Activated T-helper 1 cell treated with Interleukin-2 at 50 U/mL for 16 hours (primary cell): Measurements from ENCODE around the gene LHX4.

Experiments
- DNase-seq: peaks from one replicate; pipeline ENCODE4 v3.0.0-alpha.2; 2020; ENCODE audit warnings: low read depth

LHX4 gene

GRCh38 chr1:180243517-180244221 lies 13.6 kb downstream of the LHX4 start:
- DNase-seq = no peak

- DNase-seq = no peak
Observed at GRCh38 chr1:180244840-180245239, 14.8 kb downstream of the LHX4 start.

GRCh38 chr1:180246579-180246978 lies 16.5 kb downstream of the LHX4 start:
- no peak for DNase-seq

- no peak for DNase-seq
Observed at GRCh38 chr1:180247061-180247460, 17.0 kb downstream of the LHX4 start.

- DNase-seq = no peak
Observed at GRCh38 chr1:180247580-180247979, 17.5 kb downstream of the LHX4 start.

- DNase-seq = no peak
Observed at GRCh38 chr1:180248176-180248575, 18.1 kb downstream of the LHX4 start.

- no peak for DNase-seq
Observed at GRCh38 chr1:180248731-180249681, 18.9 kb downstream of the LHX4 start.

GRCh38 chr1:180249725-180250498 lies 19.8 kb downstream of the LHX4 start:
- no peak for DNase-seq

GRCh38 chr1:180250499-180250770 lies 20.4 kb downstream of the LHX4 start:
- no peak for DNase-seq

- no peak for DNase-seq
Observed at GRCh38 chr1:180250883-180251509, 20.9 kb downstream of the LHX4 start.

GRCh38 chr1:180251526-180252305 lies 21.7 kb downstream of the LHX4 start:
- DNase-seq = no peak

- DNase-seq = peak; percentile 33
Observed at GRCh38 chr1:180252638-180253536, 22.8 kb downstream of the LHX4 start.

- no peak for DNase-seq
Observed at GRCh38 chr1:180253585-180254495, 23.8 kb downstream of the LHX4 start.

GRCh38 chr1:180254496-180254819 lies 24.4 kb downstream of the LHX4 start:
- DNase-seq = no peak

- DNase-seq = no peak
Observed at GRCh38 chr1:180254854-180255253, 24.8 kb downstream of the LHX4 start.

GRCh38 chr1:180255536-180256340 lies 25.7 kb downstream of the LHX4 start:
- no peak for DNase-seq

- no peak for DNase-seq
Observed at GRCh38 chr1:180256341-180257027, 26.4 kb downstream of the LHX4 start.

GRCh38 chr1:180257028-180257386 lies 26.9 kb downstream of the LHX4 start:
- DNase-seq = no peak
